Gastrocnemius medialis (tissue), 4 donors: ENCODE measurements around the gene SPTLC2. TPM values are rescaled to one million over a fixed set of nuclear protein-coding genes. Genes with fewer than 3 reads are reported as not detected.
A peak's percentile ranks its signal among the peaks of the same experiment; 100 is the strongest.

Experiments
- ATAC-seq, 2 donors: fragments of 150-250 bp; one replicate each; pipeline ENCODE4 v1.9.1; 2016
- DNase-seq, 2 donors: peaks; one replicate each; pipeline ENCODE4 v3.0.0-alpha.2; 2019
- H3K27ac ChIP-seq, 4 donors: fragments of 200-600 bp; sonication (generic); 1 replicate in 1 of 4; 2 replicates in 3 of 4; pipeline ENCODE4 v1.5.1; 2016 to 2018; ENCODE audit warnings: mild to moderate bottlenecking in 2 of 4, moderate library complexity in 1 of 4
- H3K27me3 ChIP-seq, 3 donors: fragments of 200-600 bp; sonication (generic) in 2 of 3; 1 replicate in 1 of 3; 2 replicates in 2 of 3; pipeline versions ENCODE4 v1.5.1 to v1.6.0; 2016 to 2019; ENCODE audit warnings: mild to moderate bottlenecking in 1 of 3, moderate library complexity in 1 of 3
- H3K36me3 ChIP-seq, 2 donors: fragments of 200-600 bp; sonication (generic) in 1 of 2; one replicate each; pipeline ENCODE4 v1.5.1; 2017 to 2018
- H3K4me1 ChIP-seq, 2 donors: fragments of 200-600 bp; sonication (generic) in 1 of 2; one replicate each; pipeline ENCODE4 v1.5.1; 2016 to 2017; ENCODE audit warnings: mild to moderate bottlenecking in 2 of 2
- H3K4me3 ChIP-seq, 4 donors: fragments of 200-600 bp; sonication (generic) in 3 of 4; 1 replicate in 1 of 4; 2 replicates in 3 of 4; pipeline ENCODE4 v1.5.1; 2016 to 2019; ENCODE audit warnings: mild to moderate bottlenecking in 2 of 4
- H3K9me3 ChIP-seq, 3 donors: fragments of 200-600 bp; sonication (generic) in 2 of 3; 1 replicate in 1 of 3; 2 replicates in 2 of 3; pipeline ENCODE4 v1.5.1; 2016 to 2019
- CTCF ChIP-seq, 5 experiments: fragments of 450-650 bp in 3 of 5; fragments of 200-600 bp in 2 of 5; sonication (generic) in 2 of 5; IDR thresholded peaks in 4 of 5; conservative IDR thresholded peaks in 1 of 5; 1 replicate in 4 of 5; 2 replicates in 1 of 5; pipeline ENCODE4 v1.5.1; 2016 to 2019; ENCODE audit warnings: antibody characterized with exemption in 5 of 5, mild to moderate bottlenecking in 3 of 5, moderate library complexity in 3 of 5
- POLR2A ChIP-seq, 2 donors: fragments of 450-650 bp; IDR thresholded peaks; one replicate each; pipeline ENCODE4 v1.6.1; 2017; ENCODE audit warnings: antibody characterized with exemption in 2 of 2, mild to moderate bottlenecking in 2 of 2, moderate library complexity in 2 of 2
- in situ Hi-C, 4 donors: fragments of 200-750 bp; cut with MboI; loops; one replicate each; pipeline versions ENCODE4 v1.15.0 to v1.8.0; 2017; ENCODE audit warnings: low sequenced_read_pairs in 4 of 4
- intact Hi-C: fragments of 100-400 bp; cut with DNase I; formaldehyde crosslinking; loops from one replicate; pipeline ENCODE4 v1.15.1; 2023; ENCODE audit warnings: low total_unique reads
- total RNA-seq, 4 donors: library from RNA; depleted of rRNA; stranded (reverse); fragments of >200 nt; gene quantifications; one replicate each; pipeline versions ENCODE4 v1.1.0 to v1.2.3, GENCODE V29; 2016

SPTLC2 gene
- total RNA-seq, 4 donors from 2014 or later: 6.5 to 10.4 (median 7.0) TPM

GRCh38 chr14:77607741-77608302 is 8.6 kb downstream of the SPTLC2 start:
- peak overlapping the region in 3 of 4 donors; percentile 24 to 44 (median 39) for H3K27ac ChIP-seq
- H3K36me3 ChIP-seq: no peaks in the 10 kb centered on the region
- in situ Hi-C loops (no loop called here), intact Hi-C loops (no loop called here)
- no peak for TF ChIP-seq CTCF (IDR thresholded peaks at IDR 0.05 in 4 of 5, conservative IDR thresholded peaks at IDR 0.05 in 1 of 5)
- TF ChIP-seq POLR2A (IDR thresholded peaks at IDR 0.05): no peak
- H3K9me3 ChIP-seq: no peaks in the 10 kb centered on the region
- DNase-seq (no peak), ATAC-seq (peak in 1 of 2 donors; percentile 24)
- no peak overlapping the region for H3K4me3 ChIP-seq
- no peaks in the 10 kb centered on the region for H3K27me3 ChIP-seq
- no peaks in the 10 kb centered on the region for H3K4me1 ChIP-seq

DNA sequence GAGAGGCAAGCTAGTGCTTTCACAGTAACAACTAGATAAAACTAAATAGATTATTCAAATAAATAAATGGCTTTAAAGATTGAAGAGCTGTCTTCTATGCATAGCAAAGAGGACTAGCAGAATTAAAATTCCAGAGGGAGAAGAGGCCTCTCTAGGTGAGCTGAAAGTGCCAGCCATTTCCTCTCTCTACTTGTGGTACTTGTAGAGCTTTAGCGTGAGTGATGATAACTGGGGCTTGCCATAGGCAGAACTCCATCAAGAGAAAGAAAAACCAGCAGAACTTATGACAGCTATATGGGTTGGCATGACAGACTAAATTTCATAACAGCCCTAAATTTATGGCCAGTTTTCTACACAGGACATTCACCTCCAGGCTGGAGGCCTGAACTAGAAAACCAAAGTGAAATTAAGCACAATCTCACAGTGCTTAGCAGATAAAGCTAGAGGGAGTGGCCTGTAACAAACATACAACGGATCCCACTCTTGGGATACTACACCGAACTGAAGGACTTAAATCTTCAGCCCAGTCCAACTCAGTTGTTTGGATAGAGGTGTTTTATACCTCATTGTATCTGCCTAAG is 11.0 kb downstream of the SPTLC2 start:
- Histone ChIP-seq H3K4me3 (no peak overlapping the region), H3K27me3 (no peaks in the 10 kb centered on the region), H3K4me1 (no peaks in the 10 kb centered on the region), H3K9me3 (no peaks in the 10 kb centered on the region), H3K27ac (no peak overlapping the region), H3K36me3 (no peaks in the 10 kb centered on the region)
- intact Hi-C loops (no loop called here), in situ Hi-C loops (no loop called here)
- no peak for ATAC-seq
- TF ChIP-seq POLR2A (IDR thresholded peaks at IDR 0.05): no peak
- no peak for TF ChIP-seq CTCF (IDR thresholded peaks at IDR 0.05 in 4 of 5, conservative IDR thresholded peaks at IDR 0.05 in 1 of 5)
- DNase-seq: no peak

DNA sequence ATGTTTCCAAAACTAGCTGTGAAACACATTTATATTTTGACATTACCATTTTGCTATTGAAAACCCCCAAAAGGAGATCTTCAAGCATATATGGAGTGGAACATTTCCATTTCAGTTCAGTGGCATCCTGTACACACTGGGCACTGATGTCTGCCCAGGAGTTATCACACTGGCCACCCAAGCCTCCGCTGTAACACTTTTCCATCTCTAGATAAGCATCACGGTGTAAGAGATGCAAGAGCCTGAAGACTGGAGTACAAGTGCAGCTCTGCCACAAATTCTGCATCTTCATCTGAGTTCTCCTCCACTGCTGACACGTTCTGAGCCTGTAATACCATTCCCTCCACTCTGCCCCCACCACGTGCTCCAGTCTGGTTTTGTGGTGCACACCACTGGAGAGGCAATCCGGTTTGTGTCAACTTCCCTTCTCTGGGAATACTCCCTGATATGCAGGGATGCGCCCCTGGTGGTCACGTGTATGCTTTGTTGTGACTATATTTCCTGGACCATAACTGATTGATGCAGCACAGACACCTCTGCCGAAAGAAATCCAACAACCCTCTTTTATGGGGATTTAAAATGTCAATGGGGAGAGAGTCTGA is 12.7 kb downstream of the SPTLC2 start:
- DNase-seq (no peak), ATAC-seq (no peak)
- H3K4me3 ChIP-seq: no peak overlapping the region
- no peak for TF ChIP-seq CTCF (IDR thresholded peaks at IDR 0.05 in 4 of 5, conservative IDR thresholded peaks at IDR 0.05 in 1 of 5)
- TF ChIP-seq POLR2A (IDR thresholded peaks at IDR 0.05): no peak
- no peak overlapping the region for H3K27ac ChIP-seq
- H3K36me3 ChIP-seq: no peaks in the 10 kb centered on the region
- H3K9me3 ChIP-seq: no peaks in the 10 kb centered on the region
- no peaks in the 10 kb centered on the region for H3K4me1 ChIP-seq
- in situ Hi-C loops: no loop called here
- H3K27me3 ChIP-seq: no peaks in the 10 kb centered on the region
- intact Hi-C loops: no loop called here

DNA sequence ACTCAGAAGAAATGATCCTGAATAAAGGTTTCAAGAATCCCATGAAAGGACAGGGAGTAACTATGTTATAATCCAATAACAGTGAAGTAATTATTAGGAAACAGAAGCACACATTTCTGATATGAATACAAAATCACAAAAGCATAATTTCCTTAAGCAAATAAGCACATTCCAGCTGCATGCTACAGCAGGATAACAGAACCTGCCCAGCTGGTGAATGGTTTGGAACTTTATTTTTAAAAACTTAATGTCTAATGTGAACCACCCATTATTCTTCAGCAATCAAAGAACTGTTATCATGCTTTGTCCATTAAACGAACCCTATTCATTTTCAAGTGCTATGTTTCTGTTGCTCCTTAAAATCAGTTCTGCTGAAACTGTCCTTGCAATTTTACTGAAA is 13.4 kb downstream of the SPTLC2 start:
- no peaks in the 10 kb centered on the region for H3K9me3 ChIP-seq

More for the DNA sequence above, 13.4 kb downstream of the SPTLC2 start:
- in situ Hi-C loops (no loop called here), intact Hi-C loops (no loop called here)
- DNase-seq (no peak), ATAC-seq (no peak)
- Histone ChIP-seq H3K4me3 (no peak overlapping the region), H3K36me3 (no peaks in the 10 kb centered on the region), H3K27me3 (no peaks in the 10 kb centered on the region), H3K4me1 (no peaks in the 10 kb centered on the region), H3K27ac (no peak overlapping the region)
- TF ChIP-seq POLR2A (IDR thresholded peaks at IDR 0.05): no peak
- TF ChIP-seq CTCF (IDR thresholded peaks at IDR 0.05 in 4 of 5, conservative IDR thresholded peaks at IDR 0.05 in 1 of 5): no peak
